GM19023 (cell line): ENCODE measurements around the gene C16orf89.
"Not testable (repeated sequence)": the region's sequence is repeated elsewhere in the genome, so short reads cannot be mapped to it uniquely, and the experiment has no call there.

Source experiments
- ATAC-seq: cut with Tn5 transposase; IDR thresholded peaks from one replicate; pipeline ENCODE4 v1.9.1; 2021; ENCODE audit warnings: mild to moderate bottlenecking, moderate library complexity; ENCODE audit not compliant: unreplicated experiment

Gene C16orf89

GRCh38 chr16:5065813-5066212 is at the start of gene C16orf89:
Gene C16orf89 (minus strand): TSS chr16:5065956. CDS start chr16:5065908, 48 bp downstream.
- no peak for ATAC-seq

GRCh38 chr16:5110933-5111332 is 45.2 kb upstream of the C16orf89 start:
- ATAC-seq, result not testable (repeated sequence)

GRCh38 chr16:5108505-5109158 is 42.9 kb upstream of the C16orf89 start:
- ATAC-seq, result no peak

GRCh38 chr16:5105039-5105438 is 39.3 kb upstream of the C16orf89 start:
- ATAC-seq, result not testable (repeated sequence)

- ATAC-seq, result not testable (repeated sequence)
These were observed 37.7 kb upstream of the C16orf89 start for GRCh38 chr16:5103296-5104032.

GRCh38 chr16:5099174-5099573 is 33.4 kb upstream of the C16orf89 start:
- not testable (repeated sequence) for ATAC-seq

GRCh38 chr16:5098221-5099159 is 32.7 kb upstream of the C16orf89 start:
- ATAC-seq, result peak; percentile 74

- ATAC-seq, result peak; percentile 98
These were observed 31.9 kb upstream of the C16orf89 start, which contains the start of gene EEF2KMT for GRCh38 chr16:5097470-5098220. Gene EEF2KMT (minus strand): TSS chr16:5097795. CDS start chr16:5097739, 56 bp downstream.

- not testable (repeated sequence) for ATAC-seq
These were observed 31.3 kb upstream of the C16orf89 start for GRCh38 chr16:5097061-5097469.

GRCh38 chr16:5096437-5097060 is 30.8 kb upstream of the C16orf89 start:
- not testable (repeated sequence) for ATAC-seq

- not testable (repeated sequence) for ATAC-seq
These were observed 29.5 kb upstream of the C16orf89 start for GRCh38 chr16:5095145-5095830.

- not testable (repeated sequence) for ATAC-seq
These were observed 28.0 kb upstream of the C16orf89 start for GRCh38 chr16:5093746-5094145.

GRCh38 chr16:5093081-5093480 is 27.3 kb upstream of the C16orf89 start:
- ATAC-seq, result not testable (repeated sequence)

- ATAC-seq, result not testable (repeated sequence)
These were observed 24.8 kb upstream of the C16orf89 start for GRCh38 chr16:5090592-5090991.

GRCh38 chr16:5089911-5090555 is 24.3 kb upstream of the C16orf89 start:
- ATAC-seq, result not testable (repeated sequence)

GRCh38 chr16:5088936-5089335 is 23.2 kb upstream of the C16orf89 start:
- ATAC-seq, result not testable (repeated sequence)

- ATAC-seq, result not testable (repeated sequence)
These were observed 22.5 kb upstream of the C16orf89 start for GRCh38 chr16:5088086-5088790.

- ATAC-seq, result not testable (repeated sequence)
These were observed 20.0 kb upstream of the C16orf89 start for GRCh38 chr16:5085716-5086115.
